Measurements from ENCODE around the gene RALGDS.

- TF ChIP-seq ZNF560 (tag by site-specific recombination; IDR thresholded peaks at IDR 0.05; ENCODE audit: borderline replicate concordance) (no peak), ZNF248 (tag by site-specific recombination; IDR thresholded peaks at IDR 0.05) (no peak), ZSCAN18 (tag by site-specific recombination; IDR thresholded peaks at IDR 0.05) (no peak), ZNF501 (tag by site-specific recombination; IDR thresholded peaks at IDR 0.05) (no peak), YY1 (tag by site-specific recombination; IDR thresholded peaks at IDR 0.05) (no peak), CTCF (tag by site-specific recombination; IDR thresholded peaks at IDR 0.05) (no peak), ZNF398 (tag by site-specific recombination; IDR thresholded peaks at IDR 0.05) (no peak), ATF2 (tag by site-specific recombination; IDR thresholded peaks at IDR 0.05; ENCODE audit: low read depth) (no peak), ZNF311 (tag by site-specific recombination; IDR thresholded peaks at IDR 0.05; ENCODE audit: borderline replicate concordance) (no peak), TRIM28 (IDR thresholded peaks at IDR 0.05; ENCODE audit: borderline replicate concordance, low read length) (no peak), ZNF292 (tag by site-specific recombination; IDR thresholded peaks at IDR 0.05; ENCODE audit: borderline replicate concordance, low read depth) (no peak)
Observed at GRCh38 chr9:133155156-133155555, 34.1 kb upstream of the RALGDS start.
